Breast epithelium (tissue), 3 donors: Measurements from ENCODE around the gene SPATA6.

Experiments used
- CTCF ChIP-seq, 3 donors: fragments of 450-650 bp; IDR thresholded peaks; one replicate each; pipeline ENCODE4 v1.5.1; 2016 to 2017; ENCODE audit warnings: antibody characterized with exemption in 3 of 3, mild to moderate bottlenecking in 3 of 3, moderate library complexity in 3 of 3
- POLR2A ChIP-seq: fragments of 450-650 bp; IDR thresholded peaks from one replicate; pipeline ENCODE4 v1.6.1; 2016; ENCODE audit warnings: antibody characterized with exemption, mild to moderate bottlenecking, moderate library complexity
- POLR2AphosphoS5 ChIP-seq, 3 donors: sonication (generic); formaldehyde crosslinking; IDR thresholded peaks; one replicate each; pipeline ENCODE4 v1.6.1; 2017; ENCODE audit warnings: antibody characterized with exemption in 3 of 3

- TF ChIP-seq CTCF (IDR thresholded peaks at IDR 0.05), result no peak
- no peak for TF ChIP-seq POLR2A
- TF ChIP-seq POLR2AphosphoS5 (IDR thresholded peaks at IDR 0.05), result no peak
Measured at GRCh38 chr1:48374785-48375184, 97.2 kb downstream of the SPATA6 start.
